GM18519 (cell line): Measurements from ENCODE around the gene NELFE.
"Not testable (repeated sequence)": the region's sequence is repeated elsewhere in the genome, so short reads cannot be mapped to it uniquely, and the experiment has no call there.

Source experiments
- ATAC-seq: cut with Tn5 transposase; IDR thresholded peaks from one replicate; pipeline ENCODE4 v1.9.1; 2021; ENCODE audit warnings: mild to moderate bottlenecking, moderate library complexity; ENCODE audit not compliant: unreplicated experiment, low FRiP score

Gene NELFE

GRCh38 chr6:31949926-31950548 lies 8.7 kb downstream of the NELFE start:
- no peak for ATAC-seq

DNA sequence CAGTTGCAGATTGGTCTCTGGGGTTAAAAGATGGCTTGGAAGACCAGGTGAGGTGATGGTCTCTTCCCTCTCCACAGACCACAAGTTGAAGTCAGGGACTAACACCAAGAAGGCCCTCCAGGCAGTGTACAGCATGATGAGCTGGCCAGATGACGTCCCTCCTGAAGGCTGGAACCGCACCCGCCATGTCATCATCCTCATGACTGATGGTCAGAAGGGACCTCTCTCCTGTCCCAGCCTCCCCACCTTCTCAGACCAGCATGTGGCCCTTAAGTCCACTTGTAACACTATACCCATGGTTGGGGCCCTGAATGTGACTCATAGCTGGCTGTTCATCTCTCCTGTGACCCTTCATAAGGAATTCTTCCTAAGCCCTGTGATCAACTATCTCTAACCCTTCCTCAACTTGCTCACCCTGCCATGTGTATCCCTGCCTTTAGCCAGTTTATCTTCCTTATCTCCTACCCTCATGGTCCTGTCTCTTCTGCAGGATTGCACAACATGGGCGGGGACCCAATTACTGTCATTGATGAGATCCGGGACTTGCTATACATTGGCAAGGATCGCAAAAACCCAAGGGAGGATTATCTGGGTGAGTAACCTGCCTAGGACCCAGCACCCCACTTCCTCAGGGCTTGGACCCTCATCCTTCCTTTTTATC lies 9.9 kb downstream of the NELFE start:
- ATAC-seq, result no peak

DNA sequence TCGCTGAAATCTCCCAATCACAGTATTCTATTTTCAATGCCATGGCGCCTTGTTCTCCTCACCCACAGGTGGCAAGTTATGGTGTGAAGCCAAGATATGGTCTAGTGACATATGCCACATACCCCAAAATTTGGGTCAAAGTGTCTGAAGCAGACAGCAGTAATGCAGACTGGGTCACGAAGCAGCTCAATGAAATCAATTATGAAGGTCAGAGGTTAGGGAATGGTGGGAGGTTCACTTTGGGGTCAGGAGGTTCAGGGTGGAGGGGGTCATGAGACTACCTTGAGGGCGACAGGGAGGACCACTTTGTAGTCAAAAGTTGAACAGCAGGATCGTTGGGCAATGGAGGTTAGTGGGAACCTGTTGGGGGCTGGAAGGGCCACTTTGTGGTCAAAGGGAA lies 10.5 kb downstream of the NELFE start:
- ATAC-seq, result no peak

GRCh38 chr6:31947864-31948263 lies 10.9 kb downstream of the NELFE start:
- ATAC-seq, result no peak

DNA sequence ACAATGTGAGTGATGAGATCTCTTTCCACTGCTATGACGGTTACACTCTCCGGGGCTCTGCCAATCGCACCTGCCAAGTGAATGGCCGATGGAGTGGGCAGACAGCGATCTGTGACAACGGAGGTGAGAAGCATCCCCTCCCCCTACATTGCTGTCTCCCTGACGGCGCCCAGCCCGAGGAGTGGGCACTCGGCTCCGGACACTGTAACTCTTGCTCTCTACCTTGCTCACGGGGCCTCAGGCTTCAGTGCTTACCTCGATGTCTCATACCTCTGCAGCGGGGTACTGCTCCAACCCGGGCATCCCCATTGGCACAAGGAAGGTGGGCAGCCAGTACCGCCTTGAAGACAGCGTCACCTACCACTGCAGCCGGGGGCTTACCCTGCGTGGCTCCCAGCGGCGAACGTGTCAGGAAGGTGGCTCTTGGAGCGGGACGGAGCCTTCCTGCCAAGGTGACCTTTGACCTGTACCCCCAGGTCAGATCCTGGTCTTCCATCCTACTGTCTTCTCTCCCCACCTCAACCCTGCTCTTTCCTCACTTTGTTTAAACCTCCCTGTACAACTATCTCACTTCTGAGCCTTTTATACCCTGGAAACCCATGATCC lies 11.6 kb downstream of the NELFE start:
- ATAC-seq, result no peak

DNA sequence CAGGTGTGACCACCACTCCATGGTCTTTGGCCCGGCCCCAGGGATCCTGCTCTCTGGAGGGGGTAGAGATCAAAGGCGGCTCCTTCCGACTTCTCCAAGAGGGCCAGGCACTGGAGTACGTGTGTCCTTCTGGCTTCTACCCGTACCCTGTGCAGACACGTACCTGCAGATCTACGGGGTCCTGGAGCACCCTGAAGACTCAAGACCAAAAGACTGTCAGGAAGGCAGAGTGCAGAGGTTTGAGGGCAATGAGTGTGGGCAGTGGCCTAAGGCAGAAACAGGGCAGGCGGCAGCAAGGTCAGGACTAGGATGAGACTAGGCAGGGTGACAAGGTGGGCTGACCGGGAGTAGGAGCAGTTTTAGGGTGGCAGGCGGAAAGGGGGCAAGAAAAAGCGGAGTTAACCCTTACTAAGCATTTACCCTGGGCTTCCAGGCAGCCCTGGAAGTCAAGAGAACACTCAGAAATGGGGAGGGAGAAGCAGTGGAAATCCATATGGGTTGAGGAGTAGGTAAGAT lies 12.3 kb downstream of the NELFE start:
- ATAC-seq, result no peak

DNA sequence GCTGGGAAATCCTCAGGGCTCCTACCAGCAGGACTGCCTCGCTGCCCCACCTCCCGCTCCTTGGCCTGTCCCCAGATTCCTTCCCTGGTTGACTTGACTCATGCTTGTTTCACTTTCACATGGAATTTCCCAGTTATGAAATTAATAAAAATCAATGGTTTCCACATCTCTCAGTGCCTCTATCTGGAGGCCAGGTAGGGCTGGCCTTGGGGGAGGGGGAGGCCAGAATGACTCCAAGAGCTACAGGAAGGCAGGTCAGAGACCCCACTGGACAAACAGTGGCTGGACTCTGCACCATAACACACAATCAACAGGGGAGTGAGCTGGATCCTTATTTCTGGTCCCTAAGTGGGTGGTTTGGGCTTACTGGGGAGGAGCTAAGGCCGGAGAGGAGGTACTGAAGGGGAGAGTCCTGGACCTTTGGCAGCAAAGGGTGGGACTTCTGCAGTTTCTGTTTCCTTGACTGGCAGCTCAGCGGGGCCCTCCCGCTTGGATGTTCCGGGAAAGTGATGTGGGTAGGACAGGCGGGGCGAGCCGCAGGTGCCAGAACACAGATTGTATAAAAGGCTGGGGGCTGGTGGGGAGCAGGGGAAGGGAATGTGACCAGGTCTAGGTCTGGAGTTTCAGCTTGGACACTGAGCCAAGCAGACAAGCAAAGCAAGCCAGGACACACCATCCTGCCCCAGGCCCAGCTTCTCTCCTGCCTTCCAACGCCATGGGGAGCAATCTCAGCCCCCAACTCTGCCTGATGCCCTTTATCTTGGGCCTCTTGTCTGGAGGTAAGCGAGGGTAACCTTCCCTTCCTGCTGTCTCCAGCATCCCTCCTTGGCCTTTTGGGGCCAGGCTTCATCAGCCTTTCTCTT lies 13.0 kb downstream of the NELFE start, which contains the start of gene CFB:
CFB (plus strand) TSS at position 589 of the 863 bp plus-strand sequence; CDS start at position 716, 127 bp downstream.
- ATAC-seq, result no peak

DNA sequence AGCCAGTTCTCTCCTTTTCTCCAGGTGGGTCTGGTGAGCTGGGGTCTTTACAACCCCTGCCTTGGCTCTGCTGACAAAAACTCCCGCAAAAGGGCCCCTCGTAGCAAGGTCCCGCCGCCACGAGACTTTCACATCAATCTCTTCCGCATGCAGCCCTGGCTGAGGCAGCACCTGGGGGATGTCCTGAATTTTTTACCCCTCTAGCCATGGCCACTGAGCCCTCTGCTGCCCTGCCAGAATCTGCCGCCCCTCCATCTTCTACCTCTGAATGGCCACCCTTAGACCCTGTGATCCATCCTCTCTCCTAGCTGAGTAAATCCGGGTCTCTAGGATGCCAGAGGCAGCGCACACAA lies 13.6 kb downstream of the NELFE start:
- ATAC-seq, result no peak

- ATAC-seq, result no peak
Observed at GRCh38 chr6:31943742-31944141, 15.0 kb downstream of the NELFE start.

DNA sequence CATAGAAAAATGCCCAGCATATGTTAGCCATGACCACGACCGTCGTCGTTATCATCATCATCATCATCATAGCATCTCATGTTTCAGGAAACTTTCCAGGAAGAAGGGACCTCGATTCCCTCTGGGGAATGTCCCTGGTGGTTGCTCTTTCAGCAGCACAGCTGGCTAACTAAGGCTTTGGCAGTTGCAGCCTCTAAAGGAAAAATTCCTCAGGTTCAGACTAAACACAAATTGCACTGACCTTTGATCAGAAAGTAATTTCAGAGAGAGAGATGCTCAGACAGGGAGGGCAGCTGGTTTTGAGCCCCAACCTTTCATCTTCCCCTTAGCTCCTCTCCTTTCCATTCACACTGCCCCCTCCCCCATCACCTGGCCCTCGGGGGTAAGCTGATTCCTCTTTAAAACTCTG lies 18.5 kb downstream of the NELFE start:
- ATAC-seq, result no peak

- no peak for ATAC-seq
Observed at GRCh38 chr6:31935823-31936222, 22.9 kb downstream of the NELFE start.

DNA sequence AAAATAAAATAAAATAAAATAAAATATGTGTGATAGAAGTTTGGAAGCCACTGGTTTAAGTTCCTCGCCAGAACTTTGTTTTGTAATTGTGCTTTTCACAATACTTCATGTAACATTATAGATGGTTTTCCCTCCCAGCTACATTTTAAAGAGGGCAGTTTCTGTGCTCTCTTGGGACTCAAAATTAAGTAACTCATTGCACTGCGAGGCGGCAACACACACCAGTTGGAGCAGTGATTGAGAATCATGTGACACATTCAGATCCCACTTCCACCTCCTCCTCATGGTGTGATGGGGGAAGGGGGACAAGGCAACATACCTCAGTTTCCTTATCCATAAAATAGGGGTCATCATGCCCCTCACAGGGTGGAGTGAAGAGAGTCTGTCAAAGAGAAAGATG lies 23.8 kb downstream of the NELFE start:
- ATAC-seq, result no peak

GRCh38 chr6:31933537-31933936 lies 25.2 kb downstream of the NELFE start:
- ATAC-seq, result no peak

- ATAC-seq, result not testable (repeated sequence)
Observed at GRCh38 chr6:31932137-31932536, 26.6 kb downstream of the NELFE start.

DNA sequence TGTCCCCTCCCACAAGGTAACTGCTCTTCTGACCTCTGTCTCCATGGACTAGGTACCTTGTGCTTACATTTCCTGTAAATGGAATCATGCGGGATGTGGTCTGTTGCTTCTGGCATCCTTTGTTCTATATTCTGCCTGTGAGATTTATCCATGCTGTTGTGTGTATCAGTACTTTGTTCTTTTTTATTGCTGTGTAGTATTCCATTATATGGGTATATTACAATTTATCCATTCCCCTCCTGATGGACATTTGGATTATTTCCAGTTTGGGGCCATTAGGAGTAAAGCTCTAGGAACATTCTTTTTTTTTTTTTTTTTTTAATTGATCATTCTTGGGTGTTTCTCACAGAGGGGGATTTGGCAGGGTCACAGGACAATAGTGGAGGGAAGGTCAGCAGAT lies 27.8 kb downstream of the NELFE start:
- no peak for ATAC-seq

DNA sequence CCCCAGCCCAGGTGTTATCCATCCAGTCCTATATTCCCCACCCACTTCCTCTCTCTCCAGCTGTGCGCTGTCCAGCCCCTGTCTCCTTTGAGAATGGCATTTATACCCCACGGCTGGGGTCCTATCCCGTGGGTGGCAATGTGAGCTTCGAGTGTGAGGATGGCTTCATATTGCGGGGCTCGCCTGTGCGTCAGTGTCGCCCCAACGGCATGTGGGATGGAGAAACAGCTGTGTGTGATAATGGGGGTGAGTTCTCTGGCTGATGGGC lies 30.2 kb downstream of the NELFE start:
- no peak for ATAC-seq

DNA sequence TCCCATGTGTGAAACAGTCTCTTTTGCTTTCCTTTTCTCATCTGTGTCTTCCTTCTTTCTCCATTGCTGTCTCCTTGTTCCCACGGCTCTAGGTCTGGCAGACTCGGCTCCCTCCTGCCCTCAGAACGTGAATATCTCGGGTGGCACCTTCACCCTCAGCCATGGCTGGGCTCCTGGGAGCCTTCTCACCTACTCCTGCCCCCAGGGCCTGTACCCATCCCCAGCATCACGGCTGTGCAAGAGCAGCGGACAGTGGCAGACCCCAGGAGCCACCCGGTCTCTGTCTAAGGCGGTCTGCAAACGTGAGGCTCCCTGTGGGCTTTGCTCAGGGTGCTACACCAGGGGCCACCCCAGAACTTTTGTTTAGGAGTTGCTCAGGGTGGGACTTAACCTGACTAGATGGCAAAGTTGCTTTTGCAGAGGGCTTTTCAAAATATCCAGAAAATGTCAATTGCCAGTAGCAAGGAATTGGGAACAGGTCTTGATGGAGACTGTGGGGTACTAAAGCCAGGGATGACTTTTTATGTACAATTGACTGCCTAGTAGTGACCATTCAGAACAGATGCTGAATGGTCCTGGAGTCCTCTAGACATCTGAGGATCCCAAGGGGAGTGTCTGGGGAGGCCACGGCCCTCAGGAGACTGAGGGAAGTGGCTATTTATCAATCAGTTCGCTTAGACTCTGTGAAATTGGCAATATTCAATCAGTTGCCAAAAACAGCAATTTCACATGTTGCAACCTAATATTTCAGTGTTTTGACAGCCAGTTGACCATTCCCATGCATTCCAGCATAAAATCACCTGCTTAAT lies 30.7 kb downstream of the NELFE start:
- no peak for ATAC-seq

DNA sequence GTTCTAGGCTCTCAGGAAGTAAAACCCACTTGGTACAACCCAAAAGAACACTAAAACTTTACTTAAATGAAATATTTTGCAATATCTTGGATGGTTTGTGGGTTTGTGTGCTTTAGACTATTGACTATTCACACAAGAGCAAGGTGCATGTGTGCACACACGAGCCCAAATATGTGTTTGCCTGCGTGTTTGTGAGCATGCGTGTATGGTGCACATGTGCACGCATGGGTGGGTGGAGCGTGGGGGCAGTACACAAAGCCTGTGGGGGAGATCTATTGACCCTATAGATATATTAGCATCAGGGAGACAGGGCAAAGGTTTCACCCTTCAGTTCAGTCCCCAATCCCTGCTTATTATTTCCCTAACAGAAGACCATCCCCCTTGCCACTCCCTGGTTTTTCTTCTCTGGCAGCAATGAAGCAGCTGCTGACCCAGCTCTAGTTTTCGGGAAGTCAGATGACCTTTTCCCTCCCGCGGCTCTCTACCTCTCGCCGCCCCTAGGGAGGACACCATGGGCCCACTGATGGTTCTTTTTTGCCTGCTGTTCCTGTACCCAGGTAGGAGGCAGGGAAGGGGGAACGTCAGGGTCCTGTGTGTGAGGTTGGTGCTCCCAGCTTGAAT lies 31.4 kb downstream of the NELFE start, which contains the start of gene C2:
C2 (plus strand) TSS at position 476 of the 621 bp plus-strand sequence; CDS start at position 512, 36 bp downstream.
- no peak for ATAC-seq

- ATAC-seq, result no peak
Observed at GRCh38 chr6:31922942-31923341, 35.8 kb downstream of the NELFE start.

DNA sequence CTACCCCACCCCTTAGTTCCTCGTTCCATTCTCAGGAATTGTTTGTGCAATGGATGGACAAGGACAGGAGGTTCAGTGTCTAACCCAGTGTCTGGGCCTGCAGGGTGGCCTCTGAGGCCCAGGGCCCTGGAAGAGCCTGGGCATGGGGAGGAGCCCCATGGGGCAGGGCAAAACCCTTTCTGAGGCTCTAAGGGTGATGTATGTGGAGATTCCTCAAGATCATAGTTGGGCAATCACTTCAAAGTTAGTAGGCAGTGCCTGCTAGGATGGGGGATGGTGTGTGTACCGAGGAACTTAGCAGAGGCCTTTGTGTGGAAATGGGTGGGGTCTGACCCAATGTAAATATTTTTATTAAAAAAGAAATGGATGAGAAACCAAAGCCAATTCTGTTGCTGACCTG lies 38.0 kb downstream of the NELFE start:
- no peak for ATAC-seq
